Activated naive CD8-positive, alpha-beta T cell treated with anti-CD3 and anti-CD28 coated beads, Interleukin-2, amount 10 ng/mL, durations not matched to agents 7 days and 5 days (primary cell): ENCODE results near the gene RPTOR. TPM values are rescaled to one million over a fixed set of nuclear protein-coding genes. Genes with fewer than 3 reads are reported as not detected.

Experiments
- ATAC-seq: fragments of 150-1000 bp; cut with Tn5 transposase; one replicate; pipeline ENCODE4 v1.10.0; 2021; ENCODE audit warnings: low read depth, moderate library complexity
- POLR2A ChIA-PET: fragments of 350-600 bp; sonication (Branson Sonifier 250); formaldehyde crosslinking; loops from one replicate; lab custom pipeline; 2021; ENCODE audit warnings: antibody characterized with exemption; lab: Charles Lee
- DNase-seq: peaks from one replicate; pipeline ENCODE4 v3.0.0; 2021
- H3K27ac Mint-ChIP-seq: one replicate; pipeline ENCODE4 v1.8.0; 2022; ENCODE audit warnings: mild to moderate bottlenecking, mixed read lengths
- H3K27me3 Mint-ChIP-seq: one replicate; pipeline ENCODE4 v1.8.0; 2022; ENCODE audit warnings: mild to moderate bottlenecking, moderate library complexity, mixed read lengths
- H3K36me3 Mint-ChIP-seq: one replicate; pipeline ENCODE4 v1.8.0; 2021; ENCODE audit warnings: mild to moderate bottlenecking, mixed read lengths
- H3K4me1 Mint-ChIP-seq: one replicate; pipeline ENCODE4 v1.8.0; 2021; ENCODE audit warnings: mixed read lengths
- H3K4me3 Mint-ChIP-seq: one replicate; pipeline ENCODE4 v1.8.0; 2022; ENCODE audit warnings: mild to moderate bottlenecking, moderate library complexity, mixed read lengths
- H3K9me3 Mint-ChIP-seq: one replicate; pipeline ENCODE4 v1.8.0; 2021; ENCODE audit warnings: mixed read lengths
- total RNA-seq, 2 experiments: library from RNA; stranded (reverse); gene quantifications; one replicate each; pipeline ENCODE4 v1.2.3, GENCODE V29; 2021

The RPTOR gene
- total RNA-seq, 2 experiments from 2014 or later: 43.2 to 43.8 TPM

GRCh38 chr17:80882323-80882722 is 337.7 kb downstream of the RPTOR start:
- H3K27ac Mint-ChIP-seq: no peak overlapping the region
- peaks cover 19% of the 10 kb centered on the region for H3K4me1 Mint-ChIP-seq
- H3K4me3 Mint-ChIP-seq: no peak overlapping the region
- no peaks in the 10 kb centered on the region for H3K9me3 Mint-ChIP-seq
- POLR2A ChIA-PET: no interaction called here
- H3K27me3 Mint-ChIP-seq: no peaks in the 10 kb centered on the region
- ATAC-seq (no peak), DNase-seq (no peak)
- peaks cover 15% of the 10 kb centered on the region for H3K36me3 Mint-ChIP-seq

GRCh38 chr17:80882926-80883685 is 338.5 kb downstream of the RPTOR start:
- no peak overlapping the region for H3K4me3 Mint-ChIP-seq
- no peaks in the 10 kb centered on the region for H3K9me3 Mint-ChIP-seq
- POLR2A ChIA-PET: no interaction called here
- no peak overlapping the region for H3K27ac Mint-ChIP-seq
- ATAC-seq: no peak
- peaks cover 11% of the 10 kb centered on the region for H3K4me1 Mint-ChIP-seq
- no peaks in the 10 kb centered on the region for H3K27me3 Mint-ChIP-seq
- peaks cover 14% of the 10 kb centered on the region for H3K36me3 Mint-ChIP-seq
- DNase-seq: no peak

GRCh38 chr17:80883831-80884735 is 339.4 kb downstream of the RPTOR start:
- Mint-ChIP-seq H3K4me3 (no peak overlapping the region), H3K27ac (no peak overlapping the region), H3K4me1 (peaks cover 13% of the 10 kb centered on the region), H3K36me3 (peaks cover 18% of the 10 kb centered on the region), H3K9me3 (no peaks in the 10 kb centered on the region), H3K27me3 (no peaks in the 10 kb centered on the region)
- no peak for ATAC-seq
- DNase-seq: no peak
- POLR2A ChIA-PET: no interaction called here

- peaks cover 13% of the 10 kb centered on the region for H3K4me1 Mint-ChIP-seq
- H3K27me3 Mint-ChIP-seq: no peaks in the 10 kb centered on the region
- ATAC-seq (no peak), DNase-seq (no peak)
- POLR2A ChIA-PET: no interaction called here
- no peak overlapping the region for H3K4me3 Mint-ChIP-seq
- H3K36me3 Mint-ChIP-seq: peaks cover 17% of the 10 kb centered on the region
- H3K9me3 Mint-ChIP-seq: no peaks in the 10 kb centered on the region
- no peak overlapping the region for H3K27ac Mint-ChIP-seq
Observed at GRCh38 chr17:80884811-80885210, 340.2 kb downstream of the RPTOR start.

- peaks cover 14% of the 10 kb centered on the region for H3K36me3 Mint-ChIP-seq
- H3K27ac Mint-ChIP-seq: no peak overlapping the region
- DNase-seq: no peak
- ATAC-seq: no peak
- peaks cover 21% of the 10 kb centered on the region for H3K4me1 Mint-ChIP-seq
- POLR2A ChIA-PET: interaction anchor here (0.7 to 2.2 kb wide), 2 partner anchors 8 to 14 kb away, joined by 3 to 11 read pairs; no protein-coding TSS in a partner anchor
- H3K27me3 Mint-ChIP-seq: no peaks in the 10 kb centered on the region
- no peaks in the 10 kb centered on the region for H3K9me3 Mint-ChIP-seq
- H3K4me3 Mint-ChIP-seq: no peak overlapping the region
Observed at GRCh38 chr17:80885947-80886582, 341.4 kb downstream of the RPTOR start.

- Mint-ChIP-seq H3K4me3 (no peak overlapping the region), H3K4me1 (peaks cover 30% of the 10 kb centered on the region), H3K27ac (peak overlapping the region; percentile 42), H3K27me3 (no peaks in the 10 kb centered on the region), H3K9me3 (no peaks in the 10 kb centered on the region), H3K36me3 (peaks cover 14% of the 10 kb centered on the region)
- POLR2A ChIA-PET: interaction anchor here (0.7 to 2.2 kb wide), 2 partner anchors 9 to 15 kb away, joined by 3 to 11 read pairs; no protein-coding TSS in a partner anchor
- DNase-seq: no peak
- ATAC-seq: no peak
Observed at GRCh38 chr17:80886641-80887573, 342.3 kb downstream of the RPTOR start.

GRCh38 chr17:80887639-80888175 is 343.1 kb downstream of the RPTOR start:
- H3K36me3 Mint-ChIP-seq: peaks cover 13% of the 10 kb centered on the region
- no peak overlapping the region for H3K4me3 Mint-ChIP-seq
- DNase-seq (no peak), ATAC-seq (no peak)
- H3K4me1 Mint-ChIP-seq: peaks cover 38% of the 10 kb centered on the region
- no peak overlapping the region for H3K27ac Mint-ChIP-seq
- no peaks in the 10 kb centered on the region for H3K27me3 Mint-ChIP-seq
- POLR2A ChIA-PET: interaction anchor here (2.2 kb wide), 1 partner anchor 10 kb away, joined by 11 read pairs; no protein-coding TSS in a partner anchor
- H3K9me3 Mint-ChIP-seq: no peaks in the 10 kb centered on the region

- Mint-ChIP-seq H3K27ac (peak overlapping the region; percentile 83), H3K4me3 (no peak overlapping the region), H3K9me3 (no peaks in the 10 kb centered on the region), H3K27me3 (no peaks in the 10 kb centered on the region), H3K4me1 (peaks cover 44% of the 10 kb centered on the region), H3K36me3 (peaks cover 16% of the 10 kb centered on the region)
- DNase-seq (no peak), ATAC-seq (no peak)
- POLR2A ChIA-PET: interaction anchor here (1.2 to 2.2 kb wide), 3 partner anchors 11 to 56 kb away, joined by 3 to 11 read pairs (median 8); no protein-coding TSS in a partner anchor
Observed at GRCh38 chr17:80888276-80889160, 343.9 kb downstream of the RPTOR start.

- POLR2A ChIA-PET: interaction anchor here (1.2 to 1.4 kb wide), 2 partner anchors 12 to 57 kb away, joined by 3 to 8 read pairs; no protein-coding TSS in a partner anchor
- peak overlapping the region; percentile 83 for H3K27ac Mint-ChIP-seq
- H3K36me3 Mint-ChIP-seq: peaks cover 22% of the 10 kb centered on the region
- no peaks in the 10 kb centered on the region for H3K27me3 Mint-ChIP-seq
- H3K4me1 Mint-ChIP-seq: peaks cover 51% of the 10 kb centered on the region
- peak overlapping the region; percentile 67 for H3K4me3 Mint-ChIP-seq
- no peak for DNase-seq
- H3K9me3 Mint-ChIP-seq: no peaks in the 10 kb centered on the region
- ATAC-seq: no peak
Observed at GRCh38 chr17:80889231-80890195, 344.9 kb downstream of the RPTOR start.

- POLR2A ChIA-PET: interaction anchor here (1.2 to 2.2 kb wide), 4 partner anchors 13 to 58 kb away, joined by 3 to 9 read pairs (median 6); no protein-coding TSS in a partner anchor
- H3K4me1 Mint-ChIP-seq: peaks cover 56% of the 10 kb centered on the region
- H3K36me3 Mint-ChIP-seq: peaks cover 26% of the 10 kb centered on the region
- H3K4me3 Mint-ChIP-seq: peak overlapping the region; percentile 72
- no peaks in the 10 kb centered on the region for H3K9me3 Mint-ChIP-seq
- H3K27ac Mint-ChIP-seq: peak overlapping the region; percentile 85
- ATAC-seq (no peak), DNase-seq (no peak)
- no peaks in the 10 kb centered on the region for H3K27me3 Mint-ChIP-seq
Observed at GRCh38 chr17:80890196-80890920, 345.7 kb downstream of the RPTOR start.
